Endothelial cell (in vitro differentiated cells): ENCODE data around the gene KRTAP22-2. TPM values are rescaled to one million over a fixed set of nuclear protein-coding genes. Genes with fewer than 3 reads are reported as not detected.

Source experiments
- DNase-seq: peaks from one replicate; pipeline ENCODE4 v3.0.0; 2021; ENCODE audit warnings: low spot score
- H3K27ac Mint-ChIP-seq: one replicate; pipeline ENCODE4 v1.8.0; 2021; ENCODE audit warnings: mixed read lengths, inconsistent platforms; ENCODE audit not compliant: unreplicated experiment
- H3K27me3 Mint-ChIP-seq: one replicate; pipeline ENCODE4 v1.8.0; 2021; ENCODE audit warnings: mild to moderate bottlenecking, moderate library complexity, mixed read lengths, inconsistent platforms; ENCODE audit not compliant: unreplicated experiment
- H3K36me3 Mint-ChIP-seq: one replicate; pipeline ENCODE4 v1.8.0; 2021; ENCODE audit warnings: mild to moderate bottlenecking, low read depth, mixed read lengths, inconsistent platforms; ENCODE audit not compliant: unreplicated experiment
- H3K4me1 Mint-ChIP-seq: one replicate; pipeline ENCODE4 v1.8.0; 2021; ENCODE audit warnings: mild to moderate bottlenecking, mixed read lengths, inconsistent platforms; ENCODE audit not compliant: unreplicated experiment
- H3K4me3 Mint-ChIP-seq: one replicate; pipeline ENCODE4 v1.8.0; 2021; ENCODE audit warnings: mild to moderate bottlenecking, mixed read lengths, inconsistent platforms; ENCODE audit not compliant: unreplicated experiment
- H3K9me3 Mint-ChIP-seq: one replicate; pipeline ENCODE4 v1.8.0; 2021; ENCODE audit warnings: mixed read lengths, inconsistent platforms; ENCODE audit not compliant: unreplicated experiment
- CTCF ChIP-seq: fragments of 200-600 bp; sonication (generic); IDR thresholded peaks from one replicate; pipeline ENCODE4 v1.5.0; 2021; ENCODE audit warnings: antibody characterized with exemption; ENCODE audit not compliant: unreplicated experiment
- total RNA-seq: library from RNA; stranded (reverse); fragmentation: NEBNext Ultra II Directional; extraction: Animal tissue kit (Norgen Biotek cat#: 25700); gene quantifications from one replicate; pipeline ENCODE4 v1.2.1, GENCODE V29; 2021; ENCODE audit not compliant: unreplicated experiment

KRTAP22-2 gene
- total RNA-seq, 1 donor from 2014 or later: not detected

GRCh38 chr21:30598802-30599201, 8.6 kb upstream of the KRTAP22-2 start, which contains the start of gene KRTAP6-2:
Gene KRTAP6-2 (minus strand): TSS chr21:30598902. CDS start chr21:30598874, 28 bp downstream.
- H3K4me3 Mint-ChIP-seq: no peak within 1 kb of the TSS
- DNase-seq: no peak
- H3K27ac Mint-ChIP-seq: no peak within 1 kb of the TSS
- H3K4me1 Mint-ChIP-seq: no peaks in the 10 kb centered on the region
- no peaks in the 10 kb centered on the region for H3K36me3 Mint-ChIP-seq
- H3K9me3 Mint-ChIP-seq: no peaks in the 10 kb centered on the region
- no peak for TF ChIP-seq CTCF
- H3K27me3 Mint-ChIP-seq: peaks cover 3% of the 10 kb centered on the region

GRCh38 chr21:30592140-30592539, 1.9 kb upstream of the KRTAP22-2 start, which contains the start of gene KRTAP6-3:
Gene KRTAP6-3 (plus strand): TSS chr21:30592440. CDS start chr21:30592446, 6 bp downstream.
- Mint-ChIP-seq H3K4me1 (no peaks in the 10 kb centered on the region), H3K27me3 (no peaks in the 10 kb centered on the region), H3K9me3 (no peaks in the 10 kb centered on the region), H3K36me3 (no peaks in the 10 kb centered on the region), H3K27ac (no peak within 1 kb of the TSS), H3K4me3 (no peak within 1 kb of the TSS)
- TF ChIP-seq CTCF: no peak
- DNase-seq: no peak

- Mint-ChIP-seq H3K27me3 (no peaks in the 10 kb centered on the region), H3K4me3 (no peak overlapping the region), H3K4me1 (peaks cover 8% of the 10 kb centered on the region), H3K9me3 (no peaks in the 10 kb centered on the region), H3K36me3 (no peaks in the 10 kb centered on the region), H3K27ac (no peak overlapping the region)
- no peak for TF ChIP-seq CTCF
- DNase-seq: no peak
These were observed 7.3 kb downstream of the KRTAP22-2 start for GRCh38 chr21:30582870-30583269.

- Mint-ChIP-seq H3K36me3 (no peaks in the 10 kb centered on the region), H3K27ac (no peak overlapping the region), H3K9me3 (no peaks in the 10 kb centered on the region), H3K4me1 (peaks cover 8% of the 10 kb centered on the region), H3K4me3 (no peak overlapping the region), H3K27me3 (no peaks in the 10 kb centered on the region)
- no peak for DNase-seq
- no peak for TF ChIP-seq CTCF
These were observed 10.1 kb downstream of the KRTAP22-2 start for GRCh38 chr21:30580132-30580531.

GRCh38 chr21:30579346-30579745, 10.9 kb downstream of the KRTAP22-2 start:
- H3K4me3 Mint-ChIP-seq: no peak overlapping the region
- no peaks in the 10 kb centered on the region for H3K9me3 Mint-ChIP-seq
- no peak for TF ChIP-seq CTCF
- no peak for DNase-seq
- no peaks in the 10 kb centered on the region for H3K36me3 Mint-ChIP-seq
- H3K4me1 Mint-ChIP-seq: peaks cover 8% of the 10 kb centered on the region
- no peaks in the 10 kb centered on the region for H3K27me3 Mint-ChIP-seq
- H3K27ac Mint-ChIP-seq: no peak overlapping the region
